Astrocyte (in vitro differentiated cells and primary cell): ENCODE data around the gene TRIP4. TPM values are rescaled to one million over a fixed set of nuclear protein-coding genes. Genes with fewer than 3 reads are reported as not detected.

ENCODE experiments used
- DNase-seq: peaks from one replicate; pipeline ENCODE4 v3.0.0-alpha.2; 2010; ENCODE audit warnings: low read depth
- FAIRE-seq: peaks from 2 replicates; lab custom pipeline; 2011; peaks lifted over from hg19 to GRCh38; lab: Jason Lieb, UNC
- H2AFZ ChIP-seq: 2 replicates; pipeline ENCODE4 v1.6.0; 2012; ENCODE audit warnings: low read depth, low read length, inconsistent platforms
- H3K27ac ChIP-seq: 2 replicates; pipeline ENCODE4 v1.5.1; 2011; ENCODE audit warnings: low read depth, low read length, inconsistent platforms
- H3K27me3 ChIP-seq: 2 replicates; pipeline ENCODE4 v1.6.0; 2011; ENCODE audit warnings: low read length, inconsistent platforms; ENCODE audit not compliant: insufficient read depth
- H3K36me3 ChIP-seq: 2 replicates; pipeline ENCODE4 v1.5.1; 2011; ENCODE audit warnings: low read length, inconsistent platforms; ENCODE audit not compliant: insufficient read depth
- H3K4me1 ChIP-seq: 2 replicates; pipeline ENCODE4 v1.5.1; 2011; ENCODE audit warnings: low read length, inconsistent platforms; ENCODE audit not compliant: insufficient read depth
- H3K4me2 ChIP-seq: 2 replicates; pipeline ENCODE4 v1.6.0; 2012; ENCODE audit warnings: low read length, inconsistent platforms
- H3K4me3 ChIP-seq: 2 replicates; pipeline ENCODE4 v1.5.1; 2011; ENCODE audit warnings: low read depth, mild to moderate bottlenecking, low read length, inconsistent platforms; ENCODE audit not compliant: insufficient read depth
- H3K79me2 ChIP-seq: 2 replicates; pipeline ENCODE4 v1.6.0; 2012; ENCODE audit warnings: mild to moderate bottlenecking, low read length, inconsistent platforms; ENCODE audit not compliant: insufficient read depth
- H3K9ac ChIP-seq: 2 replicates; pipeline ENCODE4 v1.6.0; 2012; ENCODE audit warnings: mild to moderate bottlenecking, low read length, inconsistent platforms
- H3K9me3 ChIP-seq: 2 replicates; pipeline ENCODE4 v1.5.1; 2012; ENCODE audit warnings: low read depth, mild to moderate bottlenecking, low read length, inconsistent platforms; ENCODE audit not compliant: insufficient read depth
- H4K20me1 ChIP-seq: 2 replicates; pipeline ENCODE4 v1.6.0; 2012; ENCODE audit warnings: low read length, inconsistent platforms; ENCODE audit not compliant: insufficient read depth
- H3K27ac Mint-ChIP-seq: one replicate; pipeline ENCODE4 v1.8.0; 2021; ENCODE audit warnings: mild to moderate bottlenecking, mixed read lengths; ENCODE audit not compliant: unreplicated experiment
- H3K27me3 Mint-ChIP-seq: one replicate; pipeline ENCODE4 v1.8.0; 2021; ENCODE audit warnings: low read depth, mixed read lengths; ENCODE audit not compliant: unreplicated experiment
- H3K36me3 Mint-ChIP-seq: one replicate; pipeline ENCODE4 v1.8.0; 2021; ENCODE audit warnings: low read depth, mixed read lengths; ENCODE audit not compliant: unreplicated experiment
- H3K4me1 Mint-ChIP-seq: one replicate; pipeline ENCODE4 v1.8.0; 2021; ENCODE audit warnings: low read depth, mixed read lengths; ENCODE audit not compliant: unreplicated experiment
- H3K4me3 Mint-ChIP-seq: one replicate; pipeline ENCODE4 v1.8.0; 2021; ENCODE audit warnings: mild to moderate bottlenecking, moderate library complexity, mixed read lengths; ENCODE audit not compliant: unreplicated experiment
- H3K9me3 Mint-ChIP-seq: one replicate; pipeline ENCODE4 v1.8.0; 2021; ENCODE audit warnings: mild to moderate bottlenecking, mixed read lengths; ENCODE audit not compliant: unreplicated experiment
- EZH2 ChIP-seq: IDR thresholded peaks from 2 replicates; pipeline ENCODE4 v1.6.1; 2012; ENCODE audit warnings: mild to moderate bottlenecking, low read length, inconsistent platforms; ENCODE audit not compliant: insufficient read depth
- total RNA-seq: library from RNA; stranded (reverse); gene quantifications from 2 replicates; pipeline ENCODE4 v1.2.1, GENCODE V29; 2021
- TF ChIP-seq, protein P1 (sequence below): IDR thresholded peaks from 2 replicates; pipeline ENCODE4 v1.5.1; 2011; ENCODE audit warnings: low read depth, mild to moderate bottlenecking, inconsistent platforms, low read length, moderate library complexity; ENCODE audit not compliant: insufficient read depth

Gene TRIP4
- total RNA-seq, 1 donor from 2014 or later, result 40.7 TPM

DNA sequence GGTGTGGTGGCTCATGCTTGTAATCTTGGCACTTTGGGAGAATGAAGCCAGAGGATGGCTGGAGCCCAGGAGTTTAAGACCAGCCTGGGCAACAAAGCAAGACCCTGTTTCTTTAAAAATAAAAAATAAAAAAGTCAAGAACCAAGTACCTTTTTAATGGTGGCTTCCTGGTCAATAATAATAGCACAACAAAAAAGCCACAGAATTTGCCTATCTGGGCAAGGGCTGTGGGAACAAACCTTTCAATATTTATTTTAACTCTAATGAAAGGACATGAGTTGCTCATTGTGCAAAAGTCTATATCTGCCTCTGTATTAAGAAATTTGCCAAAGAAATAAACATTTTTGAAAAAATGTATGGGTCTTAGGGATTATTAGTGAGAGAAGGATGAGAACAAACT lies 74.9 kb downstream of the TRIP4 start:
- no peak overlapping the region for H3K27ac ChIP-seq
- H3K27me3 ChIP-seq, result no peaks in the 10 kb centered on the region
- no peaks in the 10 kb centered on the region for H3K9me3 Mint-ChIP-seq
- no peaks in the 10 kb centered on the region for H3K9me3 ChIP-seq
- peaks cover 66% of the 10 kb centered on the region for H3K79me2 ChIP-seq
- H3K4me3 Mint-ChIP-seq, result peak overlapping the region; percentile 87
- H3K9ac ChIP-seq, result no peak overlapping the region
- peaks cover 2% of the 10 kb centered on the region for H3K36me3 Mint-ChIP-seq
- no peak for TF ChIP-seq EZH2
- TF ChIP-seq, protein P1, sequence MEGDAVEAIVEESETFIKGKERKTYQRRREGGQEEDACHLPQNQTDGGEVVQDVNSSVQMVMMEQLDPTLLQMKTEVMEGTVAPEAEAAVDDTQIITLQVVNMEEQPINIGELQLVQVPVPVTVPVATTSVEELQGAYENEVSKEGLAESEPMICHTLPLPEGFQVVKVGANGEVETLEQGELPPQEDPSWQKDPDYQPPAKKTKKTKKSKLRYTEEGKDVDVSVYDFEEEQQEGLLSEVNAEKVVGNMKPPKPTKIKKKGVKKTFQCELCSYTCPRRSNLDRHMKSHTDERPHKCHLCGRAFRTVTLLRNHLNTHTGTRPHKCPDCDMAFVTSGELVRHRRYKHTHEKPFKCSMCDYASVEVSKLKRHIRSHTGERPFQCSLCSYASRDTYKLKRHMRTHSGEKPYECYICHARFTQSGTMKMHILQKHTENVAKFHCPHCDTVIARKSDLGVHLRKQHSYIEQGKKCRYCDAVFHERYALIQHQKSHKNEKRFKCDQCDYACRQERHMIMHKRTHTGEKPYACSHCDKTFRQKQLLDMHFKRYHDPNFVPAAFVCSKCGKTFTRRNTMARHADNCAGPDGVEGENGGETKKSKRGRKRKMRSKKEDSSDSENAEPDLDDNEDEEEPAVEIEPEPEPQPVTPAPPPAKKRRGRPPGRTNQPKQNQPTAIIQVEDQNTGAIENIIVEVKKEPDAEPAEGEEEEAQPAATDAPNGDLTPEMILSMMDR, result no peak
- peaks cover 45% of the 10 kb centered on the region for H3K4me1 Mint-ChIP-seq
- peaks cover 5% of the 10 kb centered on the region for H3K36me3 ChIP-seq
- FAIRE-seq (no peak), DNase-seq (no peak)
- peak overlapping the region; percentile 92 for H3K4me2 ChIP-seq
- no peak overlapping the region for H2AFZ ChIP-seq
- no peaks in the 10 kb centered on the region for H3K27me3 Mint-ChIP-seq
- H3K4me1 ChIP-seq, result peaks cover 26% of the 10 kb centered on the region
- peaks cover 58% of the 10 kb centered on the region for H4K20me1 ChIP-seq
- peak overlapping the region; percentile 56 for H3K27ac Mint-ChIP-seq
- H3K4me3 ChIP-seq, result no peak overlapping the region

DNA sequence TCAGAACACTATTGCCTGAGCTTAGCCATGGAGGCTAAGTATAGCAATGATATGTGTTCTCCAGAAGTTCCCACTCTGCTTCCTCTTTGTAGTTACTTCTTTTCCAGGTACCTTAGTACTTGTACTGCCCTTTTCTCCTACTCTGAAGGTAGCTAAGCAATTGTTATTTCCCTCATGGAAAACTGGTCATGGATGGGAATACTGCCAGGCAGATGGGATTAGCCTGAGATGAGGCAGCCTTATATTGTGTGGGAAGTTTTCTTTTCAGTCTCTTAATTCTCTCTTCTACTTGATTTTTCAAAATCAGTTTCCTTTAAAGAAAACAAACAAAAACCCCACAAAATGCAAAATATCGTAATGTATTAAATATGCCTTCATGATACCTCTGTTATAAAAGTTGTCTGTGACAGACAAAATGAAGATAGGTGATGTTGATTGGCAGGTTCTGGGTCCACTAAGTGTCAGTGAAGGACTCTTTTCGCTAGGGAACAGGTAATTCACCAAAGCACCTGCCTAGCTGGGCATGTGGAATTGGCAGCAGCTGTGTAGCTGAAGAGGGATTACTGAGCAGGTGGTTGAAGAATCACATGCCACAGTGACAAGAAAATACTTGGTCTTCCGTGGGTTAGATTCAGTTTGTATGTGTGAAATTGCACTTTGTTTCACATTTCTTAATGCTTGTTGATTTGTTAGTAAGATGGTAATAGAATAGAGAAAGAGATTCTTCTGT lies 76.8 kb downstream of the TRIP4 start:
- H3K9me3 ChIP-seq, result no peaks in the 10 kb centered on the region
- H4K20me1 ChIP-seq, result peaks cover 73% of the 10 kb centered on the region
- no peak overlapping the region for H2AFZ ChIP-seq
- FAIRE-seq (no peak), DNase-seq (peak; percentile 48)
- Mint-ChIP-seq H3K9me3 (no peaks in the 10 kb centered on the region), H3K4me1 (peaks cover 37% of the 10 kb centered on the region), H3K27me3 (no peaks in the 10 kb centered on the region), H3K36me3 (peaks cover 2% of the 10 kb centered on the region), H3K4me3 (no peak overlapping the region), H3K27ac (no peak overlapping the region)
- no peak overlapping the region for H3K27ac ChIP-seq
- H3K4me3 ChIP-seq, result no peak overlapping the region
- H3K9ac ChIP-seq, result peak overlapping the region; percentile 14
- H3K79me2 ChIP-seq, result peaks cover 86% of the 10 kb centered on the region
- H3K4me1 ChIP-seq, result peaks cover 26% of the 10 kb centered on the region
- no peaks in the 10 kb centered on the region for H3K27me3 ChIP-seq
- TF ChIP-seq, protein P1, result no peak
- no peak for TF ChIP-seq EZH2
- no peaks in the 10 kb centered on the region for H3K36me3 ChIP-seq
- peak overlapping the region; percentile 20 for H3K4me2 ChIP-seq
